Ovary (tissue), 9 donors: ENCODE results near the gene KRTAP22-2. TPM values are rescaled to one million over a fixed set of nuclear protein-coding genes. Genes with fewer than 3 reads are reported as not detected.

Experiments used
- DNase-seq, 5 donors: peaks; one replicate each; pipeline ENCODE4 v3.0.0-alpha.2; 2019 to 2020
- H3K27ac ChIP-seq, 2 donors: fragments of 200-600 bp; one replicate each; pipeline versions ENCODE4 v1.5.1 to v1.8.0; 2019 to 2022
- H3K27me3 ChIP-seq: fragments of 200-600 bp; one replicate; pipeline ENCODE4 v1.8.0; 2022
- H3K36me3 ChIP-seq: fragments of 200-600 bp; sonication (generic); one replicate; pipeline ENCODE4 v1.5.1; 2019
- H3K4me1 ChIP-seq: one replicate; pipeline ENCODE4 v1.8.1; 2013; ENCODE audit warnings: mild to moderate bottlenecking, moderate library complexity; ENCODE audit not compliant: insufficient read depth
- H3K4me3 ChIP-seq: fragments of 200-600 bp; sonication (generic); one replicate; pipeline ENCODE4 v1.5.1; 2017
- H3K9me3 ChIP-seq, 2 donors: fragments of 200-600 bp in 1 of 2; sonication (generic) in 1 of 2; one replicate each; pipeline versions ENCODE4 v1.5.1 to v1.8.1; 2013 to 2019; ENCODE audit warnings: mild to moderate bottlenecking in 1 of 2, moderate library complexity in 1 of 2
- CTCF ChIP-seq, 3 donors: fragments of 450-650 bp in 2 of 3; fragments of 200-600 bp in 1 of 3; IDR thresholded peaks; one replicate each; pipeline versions ENCODE4 v1.5.1 to v1.8.0; 2016 to 2022; ENCODE audit warnings: antibody characterized with exemption in 3 of 3, mild to moderate bottlenecking in 1 of 3
- EP300 ChIP-seq: sonication (generic); formaldehyde crosslinking; IDR thresholded peaks from one replicate; pipeline ENCODE4 v1.6.1; 2017; ENCODE audit warnings: antibody characterized with exemption
- POLR2A ChIP-seq: fragments of 450-650 bp; IDR thresholded peaks from one replicate; pipeline ENCODE4 v1.6.1; 2017; ENCODE audit warnings: antibody characterized with exemption, mild to moderate bottlenecking, moderate library complexity
- WGBS, 3 donors: extraction: QIAGEN DNeasy Blood & Tissue Kit in 1 of 3; methylation state at CpG; one replicate each; pipeline versions ENCODE4 v1.1.5 to v1.1.7; 2013 to 2017; 5-methylcytosine and 5-hydroxymethylcytosine counted together
- intact Hi-C, 4 donors: fragments of 100-400 bp; cut with DNase I; formaldehyde crosslinking; loops; one replicate each; pipeline versions ENCODE4 v1.11.0 to v1.15.1; 2022 to 2023
- polyA plus RNA-seq, 2 donors: library from polyadenylated mRNA; stranded (reverse); fragments of 200-250 nt in 1 of 2; fragments of 350-450 nt in 1 of 2; fragmentation: Illumina TruSeq in 1 of 2; extraction: RNeasy Lipid Tissue Mini Kit (QIAGEN cat#74804) in 1 of 2; gene quantifications; one replicate each; pipeline ENCODE4 v1.2.3, GENCODE V29; 2013 to 2014
- small RNA-seq: library from RNA; depleted of rRNA; stranded (forward); fragments of <200 nt; gene quantifications from one replicate; pipeline ENCODE3, GENCODE V24; 2016
- total RNA-seq, 7 donors: library from RNA; depleted of rRNA in 2 of 7; stranded (reverse); fragments of >200 nt in 2 of 7; fragmentation: NEBNext Ultra II Directional in 3 of 7; extraction: Animal tissue kit (Norgen Biotek cat#: 25700) in 3 of 7; gene quantifications; one replicate each; pipeline versions ENCODE4 v1.1.0 to v1.2.4, GENCODE V29; 2016 to 2023
- donor health status: DM: no; HTN: no; CAD: no; lungs with moderate emphysema.
- donor health status: DM: no; HTN: no; CAD: no.
- donor health status: Bipolar disorder and iron deficiency.
- donor health status: DM: yes; HTN: yes; CAD: no.
- donor health status: DM: no; HTN: no; CAD: no.
- donor health status: DM: yes; HTN: yes; CAD: no.

The KRTAP22-2 gene
- total and polyA plus RNA-seq, 9 donors: not detected

DNA sequence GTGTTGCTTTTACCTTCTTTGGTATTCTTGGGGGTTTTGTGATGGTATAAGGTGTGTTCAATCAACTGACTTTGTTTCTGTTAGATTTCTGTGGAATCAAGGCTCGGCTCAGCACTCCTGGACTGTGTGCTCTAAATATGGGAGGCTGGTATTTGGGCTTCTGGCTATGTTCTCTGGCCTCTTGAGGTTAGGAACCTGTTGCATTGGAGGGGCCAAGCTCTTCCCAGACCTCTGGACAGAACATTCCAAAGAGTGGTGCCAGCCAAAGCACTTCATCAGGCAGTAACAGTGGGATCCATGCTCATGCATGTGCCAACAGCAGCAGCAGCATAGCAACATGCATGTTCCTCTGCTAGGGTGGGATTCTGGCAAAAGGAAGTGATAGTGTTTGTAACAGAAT lies 37.4 kb downstream of the KRTAP22-2 start:
- no peak for TF ChIP-seq POLR2A
- TF ChIP-seq CTCF (IDR thresholded peaks at IDR 0.05): no peak
- TF ChIP-seq EP300: no peak
- H3K4me3 ChIP-seq: no peak overlapping the region
- no peak for DNase-seq
- H3K27me3 ChIP-seq: no peaks in the 10 kb centered on the region
- no peaks in the 10 kb centered on the region for H3K36me3 ChIP-seq
- WGBS, 3 donors: 55 to 76% (median 56%) methylated on average over 1 of the region's 1 CpG
- H3K27ac ChIP-seq: no peak overlapping the region
- no peaks in the 10 kb centered on the region for H3K4me1 ChIP-seq
- intact Hi-C loops: no loop called here
- H3K9me3 ChIP-seq: no peaks in the 10 kb centered on the region

DNA sequence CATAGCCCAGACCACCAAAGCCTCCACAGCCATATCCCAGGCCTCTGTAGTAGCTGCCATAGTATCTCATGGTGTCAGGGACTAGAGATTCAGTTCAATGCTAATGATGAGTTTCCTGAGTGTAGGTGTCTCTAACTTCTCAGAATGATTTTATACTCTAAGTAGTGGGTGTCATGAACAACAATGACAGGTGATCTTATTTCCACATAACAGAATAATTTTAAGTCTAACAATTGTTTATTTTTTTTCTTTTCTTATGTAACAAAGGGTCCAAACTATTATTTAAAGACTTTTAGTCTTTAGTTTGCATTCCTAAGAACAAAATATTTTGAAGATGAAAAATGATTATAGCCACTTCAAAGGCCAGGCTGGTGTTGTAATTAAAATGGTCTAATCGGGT lies 48.4 kb downstream of the KRTAP22-2 start, which contains the start of gene KRTAP19-6:
KRTAP19-6 (minus strand) TSS at position 101 of the 400 bp plus-strand sequence; CDS start at position 70, 31 bp downstream.
- no peaks in the 10 kb centered on the region for H3K9me3 ChIP-seq
- no peak within 1 kb of the TSS for H3K27ac ChIP-seq
- no peaks in the 10 kb centered on the region for H3K36me3 ChIP-seq
- TF ChIP-seq CTCF (IDR thresholded peaks at IDR 0.05): no peak
- no peak for TF ChIP-seq POLR2A
- no peak for TF ChIP-seq EP300
- intact Hi-C loops: no loop called here
- H3K4me3 ChIP-seq: no peak within 1 kb of the TSS
- no peak for DNase-seq
- no peaks in the 10 kb centered on the region for H3K27me3 ChIP-seq
- 30 to 70% (median 47%) methylated on average over 1 of the region's 1 CpG for WGBS, 3 donors
- no peaks in the 10 kb centered on the region for H3K4me1 ChIP-seq

Small RNA genes within 50 kb of the gene (small RNA-seq; reads per million reads assigned to genes)
- gene KRTAP20-1 (not detected), gene KRTAP20-4 (not detected), gene KRTAP22-1 (not detected), gene KRTAP22-2 (not detected)

Other genes with a start within 250 kb of the KRTAP22-2 start
- gene KRTAP23-1, start 241.8 kb downstream of the KRTAP22-2 start, total RNA-seq: not detected
- gene KRTAP23-1, start 241.8 kb downstream of the KRTAP22-2 start, polyA plus RNA-seq: not detected
- not detected for gene KRTAP13-2, start 218.1 kb downstream of the KRTAP22-2 start, total RNA-seq
- not detected for gene KRTAP13-2, start 218.1 kb downstream of the KRTAP22-2 start, polyA plus RNA-seq
- gene KRTAP13-1, start 194.4 kb downstream of the KRTAP22-2 start, total RNA-seq: not detected
- gene KRTAP13-1, start 194.4 kb downstream of the KRTAP22-2 start, polyA plus RNA-seq: not detected
- not detected for gene KRTAP13-3, start 164.5 kb downstream of the KRTAP22-2 start, total RNA-seq
- not detected for gene KRTAP13-3, start 164.5 kb downstream of the KRTAP22-2 start, polyA plus RNA-seq
- gene KRTAP13-4, start 160.2 kb downstream of the KRTAP22-2 start, total RNA-seq: not detected
- gene KRTAP13-4, start 160.2 kb downstream of the KRTAP22-2 start, polyA plus RNA-seq: not detected
- gene KRTAP15-1, start 150.1 kb downstream of the KRTAP22-2 start, total RNA-seq: not detected
- gene KRTAP15-1, start 150.1 kb downstream of the KRTAP22-2 start, polyA plus RNA-seq: not detected
- gene KRTAP19-1, start 110.0 kb downstream of the KRTAP22-2 start, total RNA-seq: not detected
- gene KRTAP19-1, start 110.0 kb downstream of the KRTAP22-2 start, polyA plus RNA-seq: not detected
- not detected for gene KRTAP19-2, start 103.0 kb downstream of the KRTAP22-2 start, total RNA-seq
- gene KRTAP19-2, start 103.0 kb downstream of the KRTAP22-2 start, polyA plus RNA-seq: not detected
- not detected for gene KRTAP19-3, start 98.4 kb downstream of the KRTAP22-2 start, total RNA-seq
- not detected for gene KRTAP19-3, start 98.4 kb downstream of the KRTAP22-2 start, polyA plus RNA-seq
- not detected for gene KRTAP19-4, start 93.2 kb downstream of the KRTAP22-2 start, total RNA-seq
- gene KRTAP19-4, start 93.2 kb downstream of the KRTAP22-2 start, polyA plus RNA-seq: not detected
- gene KRTAP19-5, start 88.3 kb downstream of the KRTAP22-2 start, total RNA-seq: not detected
- not detected for gene KRTAP19-5, start 88.3 kb downstream of the KRTAP22-2 start, polyA plus RNA-seq
- gene KRTAP19-6, start 48.5 kb downstream of the KRTAP22-2 start, total RNA-seq: not detected
- gene KRTAP19-6, start 48.5 kb downstream of the KRTAP22-2 start, polyA plus RNA-seq: not detected
- gene KRTAP19-7, start 29.1 kb downstream of the KRTAP22-2 start, total RNA-seq: not detected
- gene KRTAP19-7, start 29.1 kb downstream of the KRTAP22-2 start, polyA plus RNA-seq: not detected
- not detected for gene KRTAP6-3, start 2.0 kb upstream of the KRTAP22-2 start, total RNA-seq
- not detected for gene KRTAP6-3, start 2.0 kb upstream of the KRTAP22-2 start, polyA plus RNA-seq
- gene KRTAP6-2, start 8.5 kb upstream of the KRTAP22-2 start, total RNA-seq: not detected
- gene KRTAP6-2, start 8.5 kb upstream of the KRTAP22-2 start, polyA plus RNA-seq: not detected
- not detected for gene KRTAP22-1, start 10.7 kb upstream of the KRTAP22-2 start, total RNA-seq
- gene KRTAP22-1, start 10.7 kb upstream of the KRTAP22-2 start, polyA plus RNA-seq: not detected
- gene KRTAP6-1, start 23.5 kb upstream of the KRTAP22-2 start, total RNA-seq: not detected
- not detected for gene KRTAP6-1, start 23.5 kb upstream of the KRTAP22-2 start, polyA plus RNA-seq
- gene KRTAP20-1, start 26.0 kb upstream of the KRTAP22-2 start, total RNA-seq: not detected
- gene KRTAP20-1, start 26.0 kb upstream of the KRTAP22-2 start, polyA plus RNA-seq: not detected
- not detected for gene KRTAP20-4, start 30.2 kb upstream of the KRTAP22-2 start, total RNA-seq
- gene KRTAP20-4, start 30.2 kb upstream of the KRTAP22-2 start, polyA plus RNA-seq: not detected
- not detected for gene KRTAP20-2, start 44.8 kb upstream of the KRTAP22-2 start, total RNA-seq
- gene KRTAP20-2, start 44.8 kb upstream of the KRTAP22-2 start, polyA plus RNA-seq: not detected
- not detected for gene KRTAP20-3, start 52.5 kb upstream of the KRTAP22-2 start, total RNA-seq
- gene KRTAP20-3, start 52.5 kb upstream of the KRTAP22-2 start, polyA plus RNA-seq: not detected
- not detected for gene KRTAP21-3, start 128.4 kb upstream of the KRTAP22-2 start, total RNA-seq
- gene KRTAP21-3, start 128.4 kb upstream of the KRTAP22-2 start, polyA plus RNA-seq: not detected
- not detected for gene KRTAP21-2, start 156.9 kb upstream of the KRTAP22-2 start, total RNA-seq
- not detected for gene KRTAP21-2, start 156.9 kb upstream of the KRTAP22-2 start, polyA plus RNA-seq
- not detected for gene KRTAP21-1, start 165.0 kb upstream of the KRTAP22-2 start, total RNA-seq
- not detected for gene KRTAP21-1, start 165.0 kb upstream of the KRTAP22-2 start, polyA plus RNA-seq
- not detected for gene KRTAP8-1, start 222.9 kb upstream of the KRTAP22-2 start, total RNA-seq
- not detected for gene KRTAP8-1, start 222.9 kb upstream of the KRTAP22-2 start, polyA plus RNA-seq
- not detected for gene KRTAP7-1, start 239.4 kb upstream of the KRTAP22-2 start, total RNA-seq
- gene KRTAP7-1, start 239.4 kb upstream of the KRTAP22-2 start, polyA plus RNA-seq: not detected